Astrocyte of the spinal cord (primary cell): ENCODE measurements around the gene EZR.

ENCODE experiments used
- DNase-seq: peaks from one replicate; pipeline ENCODE4 v3.0.0; 2011; ENCODE audit warnings: low read depth, low spot score
- H3K4me3 ChIP-seq: 2 replicates; pipeline ENCODE4 v1.5.1; 2011; ENCODE audit warnings: low read depth, mild to moderate bottlenecking, low read length, moderate library complexity
- CTCF ChIP-seq: IDR thresholded peaks from 2 replicates; pipeline ENCODE4 v1.5.1; 2012; ENCODE audit warnings: low read depth, mild to moderate bottlenecking, low read length, inconsistent platforms
- in situ Hi-C: cut with HindIII; loops from 2 replicates; pipeline ENCODE4 v1.10.0; 2017; ENCODE audit warnings: low sequenced_read_pairs

EZR gene

GRCh38 chr6:158730541-158730907, 88.6 kb downstream of the EZR start:
- TF ChIP-seq CTCF, result no peak
- DNase-seq, result no peak
- no peak overlapping the region for H3K4me3 ChIP-seq
- in situ Hi-C loops, result no loop called here

GRCh38 chr6:158729906-158730540, 89.1 kb downstream of the EZR start:
- no peak for DNase-seq
- no peak overlapping the region for H3K4me3 ChIP-seq
- in situ Hi-C loops, result no loop called here
- no peak for TF ChIP-seq CTCF

- no peak overlapping the region for H3K4me3 ChIP-seq
- no peak for DNase-seq
- in situ Hi-C loops, result no loop called here
- no peak for TF ChIP-seq CTCF
These were observed 93.5 kb downstream of the EZR start for GRCh38 chr6:158725704-158726103.

GRCh38 chr6:158722176-158722729, 96.9 kb downstream of the EZR start:
- H3K4me3 ChIP-seq, result no peak overlapping the region
- in situ Hi-C loops, result no loop called here
- no peak for TF ChIP-seq CTCF
- no peak for DNase-seq

GRCh38 chr6:158718461-158719046, 100.6 kb downstream of the EZR start:
- no peak overlapping the region for H3K4me3 ChIP-seq
- in situ Hi-C loops, result no loop called here
- TF ChIP-seq CTCF, result peak; percentile 74
- peak; percentile 28 for DNase-seq

- DNase-seq, result no peak
- TF ChIP-seq CTCF, result no peak
- no peak overlapping the region for H3K4me3 ChIP-seq
- in situ Hi-C loops, result no loop called here
These were observed 101.5 kb downstream of the EZR start for GRCh38 chr6:158717341-158718330.
